Liver (tissue), 9 donors: Measurements from ENCODE around the gene NCOA3. TPM values are rescaled to one million over a fixed set of nuclear protein-coding genes. Genes with fewer than 3 reads are reported as not detected.

Source experiments
- DNase-seq: peaks from one replicate; pipeline ENCODE4 v3.0.0-alpha.2; 2017; ENCODE audit warnings: low spot score
- H3K27ac ChIP-seq, 2 donors: one replicate each; pipeline ENCODE4 v1.7.0; 2013; ENCODE audit warnings: inconsistent platforms in 2 of 2, low read length in 2 of 2, control low read depth in 1 of 2, low read depth in 1 of 2, mild to moderate bottlenecking in 1 of 2
- H3K27me3 ChIP-seq, 4 donors: one replicate each; pipeline versions ENCODE4 v1.6.1 to v1.7.0; 2013; ENCODE audit warnings: low read length in 3 of 4, inconsistent platforms in 1 of 4, mild to moderate bottlenecking in 1 of 4, moderate library complexity in 1 of 4; ENCODE audit not compliant: control insufficient read depth in 4 of 4, insufficient read depth in 4 of 4
- H3K36me3 ChIP-seq, 4 donors: one replicate each; pipeline versions ENCODE4 v1.6.1 to v1.7.0; 2013; ENCODE audit warnings: low read length in 3 of 4, mild to moderate bottlenecking in 3 of 4, low read depth in 1 of 4, moderate library complexity in 1 of 4; ENCODE audit not compliant: control insufficient read depth in 4 of 4, insufficient read depth in 3 of 4
- H3K4me1 ChIP-seq, 4 donors: one replicate each; pipeline versions ENCODE4 v1.6.1 to v1.7.0; 2013; ENCODE audit warnings: low read length in 3 of 4, mild to moderate bottlenecking in 3 of 4, moderate library complexity in 1 of 4; ENCODE audit not compliant: control insufficient read depth in 4 of 4, insufficient read depth in 4 of 4
- H3K4me3 ChIP-seq, 3 donors: one replicate each; pipeline versions ENCODE4 v1.6.1 to v1.7.0; 2013; ENCODE audit warnings: low read length in 3 of 3, control low read depth in 1 of 3, low read depth in 1 of 3, mild to moderate bottlenecking in 1 of 3
- H3K9ac ChIP-seq, 2 donors: one replicate each; pipeline ENCODE4 v1.7.0; 2013; ENCODE audit warnings: low read length in 2 of 2, mild to moderate bottlenecking in 2 of 2, moderate library complexity in 2 of 2, control low read depth in 1 of 2, low read depth in 1 of 2
- H3K9me3 ChIP-seq, 4 donors: one replicate each; pipeline versions ENCODE4 v1.6.1 to v1.7.0; 2013; ENCODE audit warnings: low read length in 3 of 4; ENCODE audit not compliant: control insufficient read depth in 4 of 4
- EGR1 ChIP-seq, 2 donors: IDR thresholded peaks; 2 replicates each; pipeline ENCODE4 v1.6.1; 2016 to 2018; ENCODE audit warnings: antibody characterized with exemption in 2 of 2, low read depth in 2 of 2
- FOXA1 ChIP-seq: IDR thresholded peaks from 2 replicates; pipeline ENCODE4 v1.6.1; 2016; ENCODE audit warnings: antibody characterized with exemption
- FOXA2 ChIP-seq: IDR thresholded peaks from 2 replicates; pipeline ENCODE4 v1.6.1; 2016; ENCODE audit warnings: antibody characterized with exemption
- GABPA ChIP-seq, 2 donors: IDR thresholded peaks in 1 of 2; conservative IDR thresholded peaks in 1 of 2; 2 replicates each; pipeline ENCODE4 v1.6.1; 2016; ENCODE audit warnings: antibody characterized with exemption in 2 of 2, mild to moderate bottlenecking in 1 of 2, moderate library complexity in 1 of 2
- HNF4A ChIP-seq, 2 donors: conservative IDR thresholded peaks; 2 replicates each; pipeline ENCODE4 v1.6.1; 2016; ENCODE audit warnings: antibody characterized with exemption in 2 of 2, mild to moderate bottlenecking in 2 of 2
- HNF4G ChIP-seq: IDR thresholded peaks from 2 replicates; pipeline ENCODE4 v1.6.1; 2016; ENCODE audit warnings: antibody characterized with exemption
- JUND ChIP-seq, 2 donors: IDR thresholded peaks; 2 replicates each; pipeline ENCODE4 v1.6.1; 2016; ENCODE audit warnings: antibody characterized with exemption in 2 of 2
- NR2F2 ChIP-seq: IDR thresholded peaks from 2 replicates; pipeline ENCODE4 v1.6.1; 2016; ENCODE audit warnings: antibody characterized with exemption
- RAD21 ChIP-seq, 2 donors: IDR thresholded peaks; 2 replicates each; pipeline ENCODE4 v1.6.1; 2016; ENCODE audit warnings: antibody characterized with exemption in 2 of 2, mild to moderate bottlenecking in 2 of 2
- RXRA ChIP-seq, 2 donors: IDR thresholded peaks; 2 replicates each; pipeline ENCODE4 v1.6.1; 2017 to 2018; ENCODE audit warnings: antibody characterized with exemption in 2 of 2, mild to moderate bottlenecking in 1 of 2
- SP1 ChIP-seq: IDR thresholded peaks from 2 replicates; pipeline ENCODE4 v1.6.1; 2018; ENCODE audit warnings: antibody characterized with exemption, mild to moderate bottlenecking
- TAF1 ChIP-seq: conservative IDR thresholded peaks from 2 replicates; pipeline ENCODE4 v1.6.1; 2016; ENCODE audit warnings: antibody characterized with exemption, mild to moderate bottlenecking
- YY1 ChIP-seq: IDR thresholded peaks from 2 replicates; pipeline ENCODE4 v1.6.1; 2016; ENCODE audit warnings: antibody characterized with exemption, mild to moderate bottlenecking
- WGBS: extraction: QIAGEN DNeasy Blood & Tissue Kit; methylation state at CpG from one replicate; pipeline ENCODE4 v1.1.7; 2013; 5-methylcytosine and 5-hydroxymethylcytosine counted together
- polyA plus RNA-seq, 2 donors: library from polyadenylated mRNA; stranded (reverse) in 1 of 2; unstranded in 1 of 2; fragments of 200-250 nt in 1 of 2; fragments of >200 nt in 1 of 2; fragmentation: Nextera tagmentation in 1 of 2; extraction: Ambion mirVana in 1 of 2; gene quantifications; one replicate each; pipeline versions ENCODE4 v1.2.1 to v1.2.3, GENCODE V29; 2013 to 2015
- total RNA-seq, 2 donors: library from RNA; depleted of rRNA; stranded (reverse); fragments of >200 nt; gene quantifications; one replicate each; pipeline ENCODE4 v1.2.3, GENCODE V29; 2014
- TF ChIP-seq, protein P1 (sequence below): IDR thresholded peaks from 2 replicates; pipeline ENCODE4 v1.6.1; 2016; ENCODE audit warnings: antibody characterized with exemption
- TF ChIP-seq, protein P2 (sequence below): fragments of 150-350 bp; IDR thresholded peaks from 2 replicates; pipeline ENCODE4 v1.5.1; 2017; ENCODE audit warnings: improper control_type of control experiment, low read depth, low read length; ENCODE audit not compliant: missing input control
- TF ChIP-seq, protein P3 (sequence below): IDR thresholded peaks from 2 replicates; pipeline ENCODE4 v1.6.1; 2016; ENCODE audit warnings: antibody characterized with exemption
- TF ChIP-seq, protein P4 (sequence below): IDR thresholded peaks from 2 replicates; pipeline ENCODE4 v1.6.1; 2016; ENCODE audit warnings: antibody characterized with exemption, mild to moderate bottlenecking
- TF ChIP-seq, protein P5 (sequence below): IDR thresholded peaks from 2 replicates; pipeline ENCODE4 v1.6.1; 2016; ENCODE audit warnings: antibody characterized with exemption
- donor health status: healthy.
- donor health status: healthy.
- donor health status: healthy.
- donor health status: healthy.
- donor health status: healthy.

Gene NCOA3
- total and polyA plus RNA-seq, 4 donors, result 3.8 to 18.2 (median 8.9) TPM

DNA sequence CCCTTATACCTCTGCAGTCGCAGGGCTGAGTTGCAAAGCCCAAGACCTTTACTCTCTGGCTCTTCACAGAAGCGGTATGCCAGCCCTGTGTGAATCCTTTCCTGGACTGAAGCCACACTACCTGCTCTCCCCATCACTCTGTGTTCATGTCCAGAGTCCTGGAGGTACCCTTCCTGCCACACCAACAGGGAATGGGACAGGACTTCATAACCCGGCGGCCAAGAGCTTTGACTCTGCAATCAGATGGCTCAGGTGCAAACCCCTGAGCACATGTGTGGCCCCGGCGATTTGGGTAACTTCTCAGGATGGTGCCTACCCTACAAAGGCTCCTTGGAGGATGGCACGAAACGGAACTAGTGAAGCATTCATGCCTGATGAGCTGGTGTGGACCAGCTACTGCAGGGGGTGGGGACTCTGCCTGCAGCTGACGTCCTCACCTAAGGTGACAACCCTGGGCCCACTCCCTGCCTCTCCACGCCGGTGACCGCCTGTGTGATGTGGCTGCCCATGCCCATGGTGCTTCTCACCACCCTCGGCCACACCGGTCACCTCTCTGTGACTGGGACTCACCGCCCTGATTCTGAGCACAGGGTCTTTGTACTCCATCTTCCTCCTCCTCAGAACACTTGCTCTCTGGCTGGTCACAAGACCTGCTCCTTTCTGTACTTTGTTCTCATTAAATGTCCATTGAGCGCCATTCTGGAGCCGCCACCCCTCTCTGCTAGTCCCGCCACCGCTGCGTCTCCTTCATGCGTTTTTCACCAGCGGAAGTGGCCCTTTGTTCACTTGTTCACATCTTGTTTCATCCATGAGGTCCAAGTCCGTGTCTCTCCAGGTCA lies 166.8 kb downstream of the NCOA3 start (continued):
- TF ChIP-seq JUND (IDR thresholded peaks at IDR 0.05) (no peak), RAD21 (IDR thresholded peaks at IDR 0.05) (no peak)

DNA sequence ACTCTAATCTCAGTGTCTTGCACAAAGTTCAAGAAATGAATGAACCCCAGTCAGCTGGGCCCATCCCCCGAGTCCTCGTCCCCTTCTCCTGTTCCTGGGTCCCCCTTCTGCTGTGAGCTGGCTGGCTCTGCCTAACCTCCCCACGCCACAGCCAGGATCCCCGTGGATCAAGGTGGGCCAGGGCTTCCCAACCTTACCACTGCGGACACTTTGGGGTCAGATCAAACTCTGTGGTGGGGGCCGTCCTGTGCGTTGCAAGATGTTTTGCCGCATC lies 167.4 kb downstream of the NCOA3 start:
- H3K36me3 ChIP-seq, result peaks cover 0 to 2% (median 0%) of the 10 kb centered on the region in 4 donors
- TF ChIP-seq RXRA (IDR thresholded peaks at IDR 0.05), result no peak
- no peak for TF ChIP-seq NR2F2
- TF ChIP-seq RAD21 (IDR thresholded peaks at IDR 0.05), result no peak
- TF ChIP-seq, protein P1, sequence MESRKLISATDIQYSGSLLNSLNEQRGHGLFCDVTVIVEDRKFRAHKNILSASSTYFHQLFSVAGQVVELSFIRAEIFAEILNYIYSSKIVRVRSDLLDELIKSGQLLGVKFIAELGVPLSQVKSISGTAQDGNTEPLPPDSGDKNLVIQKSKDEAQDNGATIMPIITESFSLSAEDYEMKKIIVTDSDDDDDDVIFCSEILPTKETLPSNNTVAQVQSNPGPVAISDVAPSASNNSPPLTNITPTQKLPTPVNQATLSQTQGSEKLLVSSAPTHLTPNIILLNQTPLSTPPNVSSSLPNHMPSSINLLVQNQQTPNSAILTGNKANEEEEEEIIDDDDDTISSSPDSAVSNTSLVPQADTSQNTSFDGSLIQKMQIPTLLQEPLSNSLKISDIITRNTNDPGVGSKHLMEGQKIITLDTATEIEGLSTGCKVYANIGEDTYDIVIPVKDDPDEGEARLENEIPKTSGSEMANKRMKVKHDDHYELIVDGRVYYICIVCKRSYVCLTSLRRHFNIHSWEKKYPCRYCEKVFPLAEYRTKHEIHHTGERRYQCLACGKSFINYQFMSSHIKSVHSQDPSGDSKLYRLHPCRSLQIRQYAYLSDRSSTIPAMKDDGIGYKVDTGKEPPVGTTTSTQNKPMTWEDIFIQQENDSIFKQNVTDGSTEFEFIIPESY, result no peak
- no peak for TF ChIP-seq FOXA1
- TF ChIP-seq, protein P2, sequence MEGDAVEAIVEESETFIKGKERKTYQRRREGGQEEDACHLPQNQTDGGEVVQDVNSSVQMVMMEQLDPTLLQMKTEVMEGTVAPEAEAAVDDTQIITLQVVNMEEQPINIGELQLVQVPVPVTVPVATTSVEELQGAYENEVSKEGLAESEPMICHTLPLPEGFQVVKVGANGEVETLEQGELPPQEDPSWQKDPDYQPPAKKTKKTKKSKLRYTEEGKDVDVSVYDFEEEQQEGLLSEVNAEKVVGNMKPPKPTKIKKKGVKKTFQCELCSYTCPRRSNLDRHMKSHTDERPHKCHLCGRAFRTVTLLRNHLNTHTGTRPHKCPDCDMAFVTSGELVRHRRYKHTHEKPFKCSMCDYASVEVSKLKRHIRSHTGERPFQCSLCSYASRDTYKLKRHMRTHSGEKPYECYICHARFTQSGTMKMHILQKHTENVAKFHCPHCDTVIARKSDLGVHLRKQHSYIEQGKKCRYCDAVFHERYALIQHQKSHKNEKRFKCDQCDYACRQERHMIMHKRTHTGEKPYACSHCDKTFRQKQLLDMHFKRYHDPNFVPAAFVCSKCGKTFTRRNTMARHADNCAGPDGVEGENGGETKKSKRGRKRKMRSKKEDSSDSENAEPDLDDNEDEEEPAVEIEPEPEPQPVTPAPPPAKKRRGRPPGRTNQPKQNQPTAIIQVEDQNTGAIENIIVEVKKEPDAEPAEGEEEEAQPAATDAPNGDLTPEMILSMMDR, result no peak
- TF ChIP-seq, protein P3, sequence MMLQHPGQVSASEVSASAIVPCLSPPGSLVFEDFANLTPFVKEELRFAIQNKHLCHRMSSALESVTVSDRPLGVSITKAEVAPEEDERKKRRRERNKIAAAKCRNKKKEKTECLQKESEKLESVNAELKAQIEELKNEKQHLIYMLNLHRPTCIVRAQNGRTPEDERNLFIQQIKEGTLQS, result no peak
- no peak for TF ChIP-seq YY1
- no peak for TF ChIP-seq HNF4G
- TF ChIP-seq FOXA2, result no peak
- no peak for TF ChIP-seq HNF4A (conservative IDR thresholded peaks at IDR 0.05)
- TF ChIP-seq EGR1 (IDR thresholded peaks at IDR 0.05; ENCODE audit: low read depth in 2 of 2), result no peak
- TF ChIP-seq GABPA (IDR thresholded peaks at IDR 0.05 in 1 of 2, conservative IDR thresholded peaks at IDR 0.05 in 1 of 2), result no peak

DNA sequence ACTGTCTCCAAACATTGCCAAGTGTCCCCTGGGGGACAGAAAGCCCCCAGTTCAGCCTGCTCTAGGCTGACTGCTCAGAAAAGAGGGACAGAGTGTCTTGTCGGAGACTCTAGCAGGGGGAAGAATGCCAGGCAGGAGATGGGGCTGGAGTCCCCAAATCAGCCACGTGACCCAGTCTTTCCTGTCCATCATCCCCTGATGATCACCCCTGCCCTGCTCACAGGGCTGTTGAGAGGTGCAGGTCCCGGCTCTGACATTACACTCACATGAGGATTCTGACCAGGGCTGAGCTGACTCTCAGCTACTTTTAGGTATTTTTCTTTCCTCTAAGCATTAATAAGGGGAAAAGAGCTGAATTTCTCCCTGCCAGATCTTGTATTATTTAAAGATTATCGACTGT lies 167.8 kb downstream of the NCOA3 start:
- peaks cover 2 to 10% (median 5%) of the 10 kb centered on the region in 4 donors for H3K4me1 ChIP-seq
- no peak overlapping the region for H3K9ac ChIP-seq
- H3K36me3 ChIP-seq, result peaks cover 0 to 2% (median 0%) of the 10 kb centered on the region in 4 donors
- no peak overlapping the region for H3K4me3 ChIP-seq
- H3K27me3 ChIP-seq, result no peaks in the 10 kb centered on the region
- 86% methylated on average over 4 of the region's 4 CpGs for WGBS
- no peak overlapping the region for H3K27ac ChIP-seq
- H3K9me3 ChIP-seq, result no peaks in the 10 kb centered on the region
- no peak for DNase-seq
- TF ChIP-seq, protein P4, sequence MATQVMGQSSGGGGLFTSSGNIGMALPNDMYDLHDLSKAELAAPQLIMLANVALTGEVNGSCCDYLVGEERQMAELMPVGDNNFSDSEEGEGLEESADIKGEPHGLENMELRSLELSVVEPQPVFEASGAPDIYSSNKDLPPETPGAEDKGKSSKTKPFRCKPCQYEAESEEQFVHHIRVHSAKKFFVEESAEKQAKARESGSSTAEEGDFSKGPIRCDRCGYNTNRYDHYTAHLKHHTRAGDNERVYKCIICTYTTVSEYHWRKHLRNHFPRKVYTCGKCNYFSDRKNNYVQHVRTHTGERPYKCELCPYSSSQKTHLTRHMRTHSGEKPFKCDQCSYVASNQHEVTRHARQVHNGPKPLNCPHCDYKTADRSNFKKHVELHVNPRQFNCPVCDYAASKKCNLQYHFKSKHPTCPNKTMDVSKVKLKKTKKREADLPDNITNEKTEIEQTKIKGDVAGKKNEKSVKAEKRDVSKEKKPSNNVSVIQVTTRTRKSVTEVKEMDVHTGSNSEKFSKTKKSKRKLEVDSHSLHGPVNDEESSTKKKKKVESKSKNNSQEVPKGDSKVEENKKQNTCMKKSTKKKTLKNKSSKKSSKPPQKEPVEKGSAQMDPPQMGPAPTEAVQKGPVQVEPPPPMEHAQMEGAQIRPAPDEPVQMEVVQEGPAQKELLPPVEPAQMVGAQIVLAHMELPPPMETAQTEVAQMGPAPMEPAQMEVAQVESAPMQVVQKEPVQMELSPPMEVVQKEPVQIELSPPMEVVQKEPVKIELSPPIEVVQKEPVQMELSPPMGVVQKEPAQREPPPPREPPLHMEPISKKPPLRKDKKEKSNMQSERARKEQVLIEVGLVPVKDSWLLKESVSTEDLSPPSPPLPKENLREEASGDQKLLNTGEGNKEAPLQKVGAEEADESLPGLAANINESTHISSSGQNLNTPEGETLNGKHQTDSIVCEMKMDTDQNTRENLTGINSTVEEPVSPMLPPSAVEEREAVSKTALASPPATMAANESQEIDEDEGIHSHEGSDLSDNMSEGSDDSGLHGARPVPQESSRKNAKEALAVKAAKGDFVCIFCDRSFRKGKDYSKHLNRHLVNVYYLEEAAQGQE, result no peak
- TF ChIP-seq HNF4G (no peak), RXRA (IDR thresholded peaks at IDR 0.05) (no peak), GABPA (IDR thresholded peaks at IDR 0.05 in 1 of 2, conservative IDR thresholded peaks at IDR 0.05 in 1 of 2) (no peak), JUND (IDR thresholded peaks at IDR 0.05) (no peak), TAF1 (no peak), FOXA2 (no peak), YY1 (no peak), EGR1 (IDR thresholded peaks at IDR 0.05; ENCODE audit: low read depth in 2 of 2) (no peak), SP1 (no peak), RAD21 (IDR thresholded peaks at IDR 0.05) (no peak), FOXA1 (no peak), HNF4A (conservative IDR thresholded peaks at IDR 0.05) (no peak), NR2F2 (no peak)
- TF ChIP-seq, protein P2, result no peak
- TF ChIP-seq, protein P5, sequence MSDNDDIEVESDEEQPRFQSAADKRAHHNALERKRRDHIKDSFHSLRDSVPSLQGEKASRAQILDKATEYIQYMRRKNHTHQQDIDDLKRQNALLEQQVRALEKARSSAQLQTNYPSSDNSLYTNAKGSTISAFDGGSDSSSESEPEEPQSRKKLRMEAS, result no peak
- TF ChIP-seq, protein P3, result no peak

More for the DNA sequence above, 167.4 kb downstream of the NCOA3 start:
- 95% methylated on average over 8 of the region's 8 CpGs for WGBS
- Histone ChIP-seq H3K27ac (no peak overlapping the region), H3K27me3 (no peaks in the 10 kb centered on the region), H3K4me1 (peaks cover 2 to 10% (median 5%) of the 10 kb centered on the region in 4 donors), H3K9me3 (no peaks in the 10 kb centered on the region), H3K4me3 (no peak overlapping the region), H3K9ac (no peak overlapping the region)
- no peak for DNase-seq
